ENCODE results near the gene BMPR1B. TPM values are rescaled to one million over a fixed set of nuclear protein-coding genes. Genes with fewer than 3 reads are reported as not detected.

Gene BMPR1B
- total and polyA plus RNA-seq, 2 of the 8 experiments (the other 6 are each of a cell fraction or from before 2014, with no cell fraction given), result 0.14 to 1.1 TPM

GRCh38 chr4:95108883-95109421 is 351.2 kb downstream of the BMPR1B start:
- no peak overlapping the region for H3K14ac ChIP-seq (ENCODE audit: insufficient read length)
- H3K4me2 ChIP-seq (ENCODE audit: insufficient read depth in 1 of 2, low read depth in 2 of 2, low read length in 2 of 2), result no peak overlapping the region
- H3K79me1 ChIP-seq (ENCODE audit: low read depth, low read length), result no peaks in the 10 kb centered on the region
- no peak overlapping the region for H2BK5ac ChIP-seq (ENCODE audit: low read depth, low read length)
- DNase-seq (ENCODE audit: low read depth in 1 of 2, low spot score in 2 of 2) (no peak), FAIRE-seq (no peak)
- H3K23ac ChIP-seq (ENCODE audit: insufficient read length), result no peak overlapping the region
- H3K56ac ChIP-seq (replicated peaks; ENCODE audit: insufficient read length, low read depth, low read length), result no peak overlapping the region
- no peak overlapping the region for H4K5ac ChIP-seq (ENCODE audit: insufficient read length, low read depth, low read length)
- no peak overlapping the region for H4K8ac ChIP-seq (ENCODE audit: extremely low read depth, insufficient read depth, low read length)
- H2BK15ac ChIP-seq (ENCODE audit: low read length), result no peak overlapping the region
- H2AFZ ChIP-seq (ENCODE audit: low read length), result no peak overlapping the region
- CTCF ChIA-PET (ENCODE audit: partially characterized antibody), result no interaction called here
- POLR2A ChIA-PET (ENCODE audit: partially characterized antibody), result no interaction called here
- H3K4ac ChIP-seq (replicated peaks; ENCODE audit: insufficient read length, low read depth, low read length), result no peak overlapping the region
- no peak overlapping the region for H3K4me3 ChIP-seq (ENCODE audit: extremely low read depth in 1 of 4, insufficient read depth in 2 of 4, low read depth in 3 of 4, low read length in 4 of 4)
- no peaks in the 10 kb centered on the region for H3K9me3 ChIP-seq (ENCODE audit: insufficient read depth in 2 of 2, low read depth in 1 of 2, low read length in 1 of 2)
- no peak overlapping the region for H3K27ac ChIP-seq (ENCODE audit: low read depth, low read length)
- no peaks in the 10 kb centered on the region for H3K79me2 ChIP-seq (ENCODE audit: control insufficient read depth in 1 of 2, insufficient read depth in 2 of 2, low read length in 2 of 2)
- H3K23me2 ChIP-seq (ENCODE audit: low read depth, low read length), result no peaks in the 10 kb centered on the region; the same call in 1 of the 2 replicates
- no peak overlapping the region for H4K91ac ChIP-seq (replicated peaks; ENCODE audit: insufficient read length, low read length)
- TF ChIP-seq BCL11A (IDR thresholded peaks at IDR 0.05; ENCODE audit: low read depth in 2 of 2, low read length in 2 of 2), result no peak
- TF ChIP-seq EGR1 (IDR thresholded peaks at IDR 0.05; ENCODE audit: borderline replicate concordance, low read depth, low read length), result no peak
- no peak for TF ChIP-seq POLR2AphosphoS5 (IDR thresholded peaks at IDR 0.05; ENCODE audit: low read depth, low read length)
- no peaks in the 10 kb centered on the region for H3K4me1 ChIP-seq (replicated peaks in 1 of 4; ENCODE audit: control insufficient read depth in 3 of 4, insufficient read depth in 4 of 4, low read length in 3 of 4)
- no peaks in the 10 kb centered on the region for H3K27me3 ChIP-seq (replicated peaks in 1 of 4; ENCODE audit: control insufficient read depth in 3 of 4, extremely low read depth in 1 of 4, insufficient read depth in 3 of 4, low read length in 3 of 4)
- no peaks in the 10 kb centered on the region for H4K20me1 ChIP-seq (replicated peaks in 1 of 2; ENCODE audit: control insufficient read depth in 1 of 2, insufficient read depth in 2 of 2, low read length in 2 of 2)
- no peak overlapping the region for H3K9ac ChIP-seq (replicated peaks in 1 of 4; ENCODE audit: extremely low read depth in 1 of 4, low read depth in 3 of 4, low read length in 3 of 4)
- WGBS, 2 experiments (ENCODE audit: extremely low coverage in 1 of 2, insufficient coverage in 1 of 2, insufficient read length in 1 of 2, insufficient replicate concordance in 2 of 2, low coverage in 1 of 2, low lambda C conversion rate in 2 of 2, missing lambda C conversion rate in 1 of 2), result 95% methylated on average over 1 of the region's 1 CpG; no CpG with 5 or more reads in 1 of the 2 experiments
- no peaks in the 10 kb centered on the region; a peak in 1 of 8 replicates for H3K36me3 ChIP-seq (ENCODE audit: control insufficient read depth in 2 of 4, insufficient read depth in 4 of 4, low read length in 3 of 4)
- H2BK12ac ChIP-seq (ENCODE audit: low read depth, low read length), result no peak overlapping the region
- no peak overlapping the region for H3K18ac ChIP-seq (ENCODE audit: extremely low read depth, low read length)
- no peak overlapping the region for H2BK20ac ChIP-seq (ENCODE audit: low read length)
- no peak overlapping the region for H2BK120ac ChIP-seq (replicated peaks; ENCODE audit: low read depth, low read length)
- H2AK5ac ChIP-seq (ENCODE audit: low read depth, low read length), result no peak overlapping the region

Measured in H1 (cell line).